NT2/D1 (cell line): ENCODE data around the gene LARGE1.

ENCODE experiments used
- SUZ12 ChIP-seq: IDR thresholded peaks from 2 replicates; pipeline ENCODE4 v1.6.1; 2011; ENCODE audit not compliant: insufficient read length, insufficient read depth; ENCODE audit errors: extremely low read depth
- YY1 ChIP-seq: IDR thresholded peaks from 2 replicates; pipeline ENCODE4 v1.6.1; 2011; ENCODE audit not compliant: insufficient read length, insufficient read depth
- ZNF274 ChIP-seq: IDR thresholded peaks from 2 replicates; pipeline ENCODE4 v1.6.1; 2011; ENCODE audit warnings: mild to moderate bottlenecking, low read depth, low read length

DNA sequence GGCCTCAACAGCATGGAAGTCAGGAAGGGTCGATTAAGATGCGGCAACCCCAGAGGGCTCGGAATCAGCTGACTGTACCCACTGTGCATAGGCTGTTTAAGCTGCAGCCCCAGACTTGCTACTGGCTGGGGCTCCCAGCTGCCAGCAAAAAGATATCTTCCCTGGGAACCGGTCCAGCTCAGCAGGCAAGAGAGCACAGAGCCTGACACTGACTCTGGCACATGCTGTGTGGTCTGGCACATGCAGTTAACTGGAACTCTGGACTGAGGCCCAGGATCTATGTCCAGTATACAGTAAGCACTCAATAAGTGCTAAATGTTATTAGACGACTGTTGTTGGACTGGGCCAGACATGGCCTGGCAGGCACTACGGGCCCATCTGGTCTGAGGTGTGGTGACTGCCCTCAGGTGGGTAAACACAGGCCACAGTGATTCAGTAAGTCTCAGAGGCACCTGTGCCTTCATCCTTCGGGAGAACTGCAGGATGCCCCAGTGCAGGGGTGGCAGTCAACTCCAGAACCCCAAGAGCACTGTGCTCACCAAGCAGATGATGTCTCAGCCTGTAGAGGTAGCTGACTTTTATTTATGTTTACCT, 87.6 kb downstream of the LARGE1 start:
- TF ChIP-seq YY1 (no peak), ZNF274 (no peak), SUZ12 (no peak)
